T47D (cell line): Measurements from ENCODE around the gene SPDYE3.

Source experiments
- DNase-seq, 2 experiments: peaks; one replicate each; pipeline versions ENCODE4 v3.0.0 to v3.0.0-alpha.2; 2011 to 2012; ENCODE audit warnings: low read depth in 1 of 2, low spot score in 1 of 2
- JUND ChIP-seq: IDR thresholded peaks from 2 replicates; pipeline ENCODE4 v1.6.1; 2012; ENCODE audit warnings: low read depth
- in situ Hi-C: cut with HindIII; loops from 2 replicates; pipeline ENCODE4 v1.10.0; 2016; ENCODE audit warnings: low sequenced_read_pairs, low pct_unique_long_range_greater_than_20kb

Gene SPDYE3

DNA sequence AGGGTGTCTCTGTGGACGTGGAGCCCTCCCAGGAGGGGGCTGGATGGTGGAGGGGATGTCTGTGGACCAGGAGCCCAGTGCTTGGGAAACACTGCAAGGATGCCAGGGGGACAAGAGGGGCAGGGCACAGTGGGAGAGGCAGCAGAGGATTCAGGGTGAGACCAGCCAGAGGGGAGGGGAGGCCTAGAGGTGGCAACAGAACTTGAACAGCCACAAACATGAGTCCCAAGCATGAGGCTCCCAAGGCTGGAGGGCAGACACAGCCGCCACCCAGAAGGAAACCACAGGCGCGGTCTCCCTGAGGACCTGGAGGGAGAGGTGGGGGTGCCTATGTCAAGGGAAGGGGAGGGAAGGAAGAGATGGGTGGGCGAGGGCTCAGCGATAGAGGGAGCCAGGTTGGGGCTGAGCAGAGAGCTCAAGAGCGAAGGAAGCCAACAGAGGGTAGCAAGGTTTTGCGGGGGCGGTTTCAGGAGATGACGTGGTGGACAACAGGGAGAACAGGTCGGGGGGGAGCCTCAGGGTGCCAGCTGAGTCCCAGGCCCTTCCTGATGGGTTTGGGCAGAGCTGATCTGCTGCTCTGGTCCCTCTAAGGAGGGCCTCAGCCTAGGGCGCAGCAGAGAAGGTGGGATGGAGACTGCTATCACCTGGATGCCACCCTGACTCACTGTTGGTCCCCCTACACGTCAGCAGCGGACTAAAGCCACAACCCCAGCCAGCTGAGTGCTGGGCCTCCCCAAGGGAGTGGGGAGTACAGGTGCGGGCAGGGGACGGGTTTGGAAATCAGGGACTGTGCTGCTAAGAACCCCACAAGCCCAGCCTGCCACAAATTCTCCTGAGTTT, 59.1 kb downstream of the SPDYE3 start:
- no peak for DNase-seq
- no peak for TF ChIP-seq JUND
- in situ Hi-C loops, result no loop called here

GRCh38 chr7:100367251-100367620, 59.7 kb downstream of the SPDYE3 start:
- in situ Hi-C loops, result no loop called here
- no peak for DNase-seq
- TF ChIP-seq JUND, result no peak

DNA sequence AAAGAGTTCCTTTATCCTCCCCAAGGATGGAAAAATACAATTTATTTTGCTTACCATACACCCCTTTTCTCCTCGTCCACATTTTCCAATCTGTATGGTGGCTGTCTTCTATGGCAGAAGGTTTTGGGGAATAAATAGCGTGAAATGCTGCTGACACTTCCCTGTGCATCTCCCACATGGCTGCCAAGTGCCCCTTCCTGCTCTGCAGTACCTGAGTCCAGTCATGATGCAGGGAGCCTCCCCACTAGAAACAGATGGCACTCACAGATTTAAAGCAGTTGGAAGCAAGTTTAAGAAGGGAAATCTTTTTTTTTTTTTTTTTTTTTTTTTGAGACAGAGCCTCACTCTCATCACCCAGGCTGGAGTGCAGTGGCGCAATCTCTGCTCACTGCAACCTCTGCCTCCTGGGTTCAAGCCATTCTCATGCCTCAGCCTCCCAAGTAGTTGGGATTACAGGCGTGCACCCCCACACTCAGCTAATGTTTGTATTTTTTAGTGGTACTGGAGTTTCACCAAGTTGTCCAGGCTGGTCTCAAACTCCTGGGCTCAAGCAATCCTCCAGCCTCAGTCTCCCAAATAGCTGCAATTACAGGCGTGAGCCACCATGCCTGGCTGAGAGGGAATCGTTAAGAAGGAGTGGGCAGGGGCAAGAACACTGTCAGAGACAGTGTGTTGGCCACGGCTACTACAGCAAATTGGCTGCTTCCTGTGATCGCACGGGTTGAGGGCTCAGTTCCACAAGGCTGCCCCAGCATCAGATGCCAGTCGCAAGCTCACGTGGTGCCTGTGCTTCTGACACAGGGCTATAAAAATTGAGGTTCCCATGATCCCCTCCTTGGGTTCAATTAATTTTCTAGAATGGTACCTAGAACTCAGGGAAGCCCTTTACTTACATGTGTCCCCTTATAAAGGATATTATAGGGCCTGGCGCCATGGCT, 60.4 kb downstream of the SPDYE3 start:
- TF ChIP-seq JUND, result no peak
- in situ Hi-C loops, result no loop called here
- no peak for DNase-seq

GRCh38 chr7:100369105-100369504, 61.6 kb downstream of the SPDYE3 start:
- no peak for DNase-seq
- in situ Hi-C loops, result no loop called here
- TF ChIP-seq JUND, result no peak

GRCh38 chr7:100370303-100370702, 62.8 kb downstream of the SPDYE3 start:
- no peak for DNase-seq
- no peak for TF ChIP-seq JUND
- in situ Hi-C loops, result no loop called here

- DNase-seq, result no peak
- in situ Hi-C loops, result no loop called here
- no peak for TF ChIP-seq JUND
These were observed 63.2 kb downstream of the SPDYE3 start for GRCh38 chr7:100370746-100371145.

- no peak for DNase-seq
- no peak for TF ChIP-seq JUND
- in situ Hi-C loops, result no loop called here
These were observed 64.2 kb downstream of the SPDYE3 start for GRCh38 chr7:100371561-100372171.
